ENCODE data around the gene KCNK10.

Gene KCNK10

DNA sequence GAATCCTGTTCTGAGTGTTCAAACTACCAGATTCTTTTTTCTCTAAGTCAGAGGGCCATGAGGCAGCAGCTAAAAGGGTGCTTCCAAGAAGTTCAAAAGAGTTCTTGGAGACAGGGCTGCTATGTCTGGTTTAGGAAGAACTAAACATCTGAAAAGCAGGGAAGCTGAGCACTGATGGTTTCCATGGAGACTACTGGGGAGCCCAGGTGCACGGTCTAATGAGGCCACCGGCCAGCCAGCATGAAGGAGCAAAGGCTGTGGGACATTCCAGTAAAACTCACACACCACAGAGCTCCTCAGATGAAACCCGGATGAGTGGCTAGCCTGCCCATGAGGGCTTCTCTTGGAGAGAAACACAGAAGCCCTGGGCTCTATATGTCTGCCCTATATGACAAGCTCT lies 97.3 kb downstream of the KCNK10 start:
- no peak for DNase-seq (ENCODE audit: low spot score)

DNA sequence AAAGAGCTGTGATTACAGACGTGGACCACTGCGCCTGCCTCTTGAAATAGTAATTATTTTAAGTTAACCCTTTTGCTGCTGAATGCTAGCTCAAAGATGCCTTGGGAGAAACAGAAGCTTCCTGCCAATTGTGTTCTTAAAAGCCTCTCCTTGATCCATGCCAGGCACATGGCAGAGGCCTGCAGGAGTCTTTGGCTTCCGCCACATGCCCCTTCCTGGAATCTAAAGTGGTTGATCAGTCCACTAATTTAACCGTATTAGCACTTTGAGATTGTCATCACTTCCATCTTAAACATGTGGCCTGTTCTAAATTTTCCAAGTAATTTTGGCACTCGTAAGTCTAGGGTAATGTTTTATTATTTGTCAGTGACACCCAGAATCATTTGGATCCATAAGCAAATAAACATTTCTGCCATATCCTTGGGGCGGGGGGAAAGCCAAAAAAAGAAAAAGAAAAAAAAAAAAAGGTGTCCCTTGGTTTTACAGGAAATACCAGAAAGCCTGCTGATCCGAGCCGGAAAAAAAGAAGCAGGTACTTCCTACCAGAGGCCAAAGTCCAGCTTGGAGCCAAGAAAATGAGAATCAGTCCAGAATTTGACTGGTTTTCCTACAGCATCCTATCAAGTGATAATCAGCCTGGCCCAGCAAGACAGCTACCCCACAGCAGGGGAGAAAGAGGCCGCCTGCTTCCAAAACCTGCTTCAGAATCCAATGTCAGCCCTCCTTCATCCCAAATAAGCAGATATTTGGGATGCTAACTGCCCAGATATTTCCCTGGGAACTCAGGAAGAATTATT lies 104.8 kb downstream of the KCNK10 start:
- no peak for DNase-seq (ENCODE audit: low spot score)

DNA sequence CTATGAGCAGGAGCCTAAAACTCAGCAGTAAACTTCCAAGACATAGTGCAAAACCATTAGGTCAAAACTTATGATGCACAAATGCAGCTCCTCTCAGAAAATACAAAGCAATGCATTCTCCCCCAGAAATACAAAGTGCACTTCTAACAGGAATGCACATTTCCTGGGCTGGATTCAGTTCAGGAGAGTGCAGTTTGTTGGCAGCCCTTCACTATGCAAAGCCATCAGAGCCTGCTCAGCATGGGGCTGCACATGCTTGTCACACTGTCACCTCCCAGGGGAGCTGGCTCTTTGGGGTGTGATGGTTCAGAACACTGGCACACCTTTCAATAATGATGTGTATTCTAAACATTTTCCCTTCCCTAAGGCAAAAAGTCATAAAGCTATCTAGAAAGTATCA lies 110.4 kb downstream of the KCNK10 start:
- DNase-seq (ENCODE audit: low spot score), result no peak

DNA sequence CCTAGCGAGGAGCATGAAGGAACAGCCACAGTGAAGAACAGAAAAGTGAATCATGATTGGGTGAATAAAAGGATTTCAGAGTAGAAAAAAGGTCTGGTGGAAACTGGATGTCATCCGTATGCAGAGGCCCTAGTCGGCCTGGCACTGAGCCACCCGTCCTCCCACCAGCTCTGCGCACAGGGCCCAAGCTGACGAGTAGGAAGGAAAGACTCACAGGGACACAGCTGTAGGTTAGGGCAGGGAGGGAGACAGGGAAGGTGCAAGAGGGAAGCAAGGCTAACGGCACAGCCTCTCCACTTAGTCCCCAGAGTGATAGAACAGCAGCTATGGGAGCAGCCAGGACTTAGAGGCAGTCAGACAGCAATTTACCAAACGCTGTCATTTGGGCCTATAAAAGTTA lies 112.6 kb downstream of the KCNK10 start:
- no peak for DNase-seq (ENCODE audit: low spot score)

DNA sequence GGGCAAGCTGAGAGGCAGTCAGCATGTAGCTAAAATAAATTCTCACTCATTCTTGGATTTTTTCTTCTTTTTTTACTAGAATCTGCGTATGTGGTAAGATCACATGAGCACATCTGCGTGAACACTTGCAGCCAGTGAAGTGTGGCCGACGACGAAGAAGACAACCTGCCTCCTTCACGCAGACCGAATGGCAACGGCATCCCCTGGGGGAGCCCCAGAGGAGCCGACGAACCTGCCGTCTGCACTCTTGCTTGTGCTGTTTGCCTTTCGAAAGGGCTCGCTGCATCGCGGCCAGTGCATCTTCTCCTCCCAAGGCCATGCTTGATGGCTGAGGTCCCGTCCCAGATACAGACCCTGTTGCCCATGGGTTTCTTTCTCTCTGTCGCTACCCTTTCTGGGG lies 113.8 kb downstream of the KCNK10 start:
- no peak for DNase-seq (ENCODE audit: low spot score)

DNA sequence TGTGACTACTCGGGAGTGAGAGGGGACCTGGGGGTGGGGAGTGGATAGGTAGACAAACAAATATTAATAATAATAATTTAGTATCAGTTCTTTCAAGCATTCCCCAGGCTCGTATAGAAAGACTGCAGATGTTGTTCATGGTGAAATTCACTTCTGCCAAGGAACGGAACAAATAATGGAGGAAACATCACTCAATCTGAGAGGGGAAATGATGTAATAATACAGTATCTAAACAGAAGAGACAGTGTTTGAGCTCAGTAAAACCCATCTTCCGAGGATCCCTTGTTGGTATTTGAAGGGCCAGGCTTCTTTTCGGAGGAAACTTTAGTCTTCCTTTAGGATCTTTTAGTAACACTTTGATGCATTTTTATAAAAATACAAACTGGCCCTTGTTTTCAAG lies 114.2 kb downstream of the KCNK10 start:
- no peak for DNase-seq (ENCODE audit: low spot score)

DNA sequence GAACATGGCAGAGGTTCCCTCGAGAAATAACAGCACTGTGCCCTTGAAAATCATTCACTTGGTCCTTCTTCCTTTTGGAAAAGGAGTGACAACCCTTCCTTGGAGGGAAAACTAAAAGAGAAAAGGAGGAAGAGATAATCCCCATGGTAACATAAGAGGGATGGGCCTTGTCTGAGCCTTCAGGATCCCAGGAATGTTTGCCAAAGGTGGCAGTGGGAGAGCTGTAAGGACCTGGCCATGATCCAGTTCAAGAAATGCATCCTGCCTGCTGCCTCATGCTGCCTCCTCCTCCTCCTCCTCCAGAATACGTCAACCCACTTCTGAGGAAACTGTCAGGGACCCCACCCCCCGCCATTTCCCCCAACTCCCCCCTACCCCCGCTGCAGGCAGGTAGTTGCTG lies 118.8 kb downstream of the KCNK10 start:
- no peak for DNase-seq (ENCODE audit: low spot score)

DNA sequence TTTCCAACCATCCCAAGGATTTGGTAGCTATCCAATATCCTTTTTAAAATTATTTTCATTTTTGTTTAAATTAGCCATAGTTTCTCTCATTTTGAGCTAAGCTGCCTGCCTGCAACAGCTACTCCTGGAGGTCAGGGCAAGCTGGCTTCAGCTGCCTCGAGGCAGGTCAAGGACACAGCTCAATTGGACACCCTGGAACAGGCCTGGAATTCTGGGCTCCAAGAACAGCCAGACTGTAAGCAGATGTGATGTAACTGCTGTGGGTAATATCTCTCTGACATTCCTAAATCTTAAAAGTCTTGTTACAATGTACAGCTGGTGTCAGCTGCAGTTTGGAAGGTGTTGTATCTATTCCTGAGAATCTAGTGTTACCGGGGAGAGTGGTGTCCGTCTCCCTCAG lies 119.8 kb downstream of the KCNK10 start:
- DNase-seq (ENCODE audit: low spot score), result no peak

DNA sequence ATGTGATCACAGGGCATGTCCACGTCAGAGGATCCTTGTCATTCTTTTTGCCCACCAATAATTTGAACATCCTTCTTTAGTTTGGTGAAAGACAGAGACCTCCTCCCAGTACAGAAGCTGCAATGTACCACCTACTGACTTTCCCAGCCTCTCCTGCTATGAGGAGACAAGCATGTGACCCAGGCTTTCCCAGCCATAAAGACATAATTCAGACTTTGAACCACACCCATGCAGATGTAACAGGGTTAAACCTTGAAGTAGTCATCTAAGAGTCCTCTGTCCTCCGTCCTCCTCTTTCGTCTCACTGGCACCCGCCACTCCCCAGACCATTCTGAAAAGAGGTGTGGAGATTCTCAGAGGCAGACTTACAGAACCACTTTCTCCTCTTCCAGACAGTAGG lies 120.8 kb downstream of the KCNK10 start:
- no peak for DNase-seq (ENCODE audit: low spot score)

DNA sequence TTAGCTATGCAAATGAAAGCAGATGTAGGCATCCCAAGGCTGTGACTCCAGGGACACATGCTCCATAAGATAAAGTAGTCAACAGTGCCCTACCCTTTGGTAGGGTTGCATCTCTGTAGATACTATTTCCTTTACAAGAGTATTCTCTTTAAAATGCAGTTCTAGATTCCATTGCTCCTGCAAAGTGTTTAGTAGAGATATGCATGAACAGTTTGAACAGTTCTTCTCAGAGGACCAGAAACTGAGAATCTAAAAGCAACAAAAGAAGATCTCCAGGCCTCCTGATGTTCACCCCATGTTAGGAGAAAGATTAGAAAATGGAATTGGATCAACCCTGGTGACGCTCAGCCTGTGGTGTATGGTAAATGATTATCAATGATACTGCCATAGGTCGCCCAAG lies 121.2 kb downstream of the KCNK10 start:
- no peak for DNase-seq (ENCODE audit: low spot score)

DNA sequence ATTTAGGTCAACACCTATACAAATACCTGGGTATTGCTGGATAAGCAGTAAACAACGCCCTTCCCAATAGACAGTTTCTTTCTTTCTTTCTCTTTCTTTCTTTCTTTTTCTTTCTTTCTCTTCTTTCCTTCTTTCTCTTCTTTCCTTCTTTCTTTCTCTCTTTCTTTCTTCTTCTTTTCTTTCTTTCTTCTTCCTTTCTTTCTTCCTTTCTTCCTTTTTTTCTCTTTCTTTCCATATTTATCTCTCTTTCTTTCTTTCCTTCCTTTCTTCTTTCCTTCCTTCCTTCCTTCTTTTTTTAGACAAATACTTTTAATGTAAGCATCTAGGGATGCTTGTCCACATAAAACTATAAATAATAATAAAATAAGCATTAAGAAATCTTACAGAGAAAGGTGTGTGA lies 123.2 kb downstream of the KCNK10 start:
- no peak for DNase-seq (ENCODE audit: low spot score)

DNA sequence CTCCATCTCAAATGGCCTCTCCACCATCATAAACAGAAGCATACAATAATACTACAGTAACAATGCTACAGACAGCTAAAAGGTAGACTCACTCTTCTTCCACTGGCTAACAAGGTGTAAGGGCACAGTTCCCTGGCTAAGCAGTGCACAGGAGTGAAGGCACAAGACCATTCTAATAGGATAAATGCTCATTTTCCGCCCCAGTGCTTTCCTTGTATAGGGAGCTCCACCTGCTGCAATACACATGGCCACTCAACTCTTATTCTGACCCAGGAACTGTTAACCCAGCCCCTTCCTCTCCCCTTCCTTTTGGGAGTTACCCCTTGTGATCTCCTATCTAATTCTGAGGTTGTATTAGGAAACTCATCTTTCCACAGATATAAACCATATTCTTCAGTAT lies 124.6 kb downstream of the KCNK10 start:
- DNase-seq (ENCODE audit: low spot score), result no peak

DNA sequence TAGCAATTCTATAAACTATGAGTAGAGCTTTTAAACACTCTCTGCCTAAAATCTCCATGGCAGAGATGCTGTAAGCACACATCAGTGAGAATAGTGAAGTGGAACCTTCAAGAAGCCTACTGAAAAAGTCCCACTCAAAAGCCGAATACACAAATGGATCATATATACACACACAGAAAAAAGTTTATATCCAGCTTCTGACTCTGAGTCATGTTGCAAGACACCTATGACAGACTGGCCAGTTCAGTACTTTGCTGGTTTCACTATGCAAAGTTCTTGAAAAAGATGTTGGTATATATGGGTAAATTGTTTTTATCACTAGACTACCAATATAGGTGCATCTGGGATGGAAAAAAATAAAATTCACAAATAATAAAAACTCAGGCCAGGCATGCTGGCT lies 126.1 kb downstream of the KCNK10 start:
- no peak for DNase-seq (ENCODE audit: low spot score)

DNA sequence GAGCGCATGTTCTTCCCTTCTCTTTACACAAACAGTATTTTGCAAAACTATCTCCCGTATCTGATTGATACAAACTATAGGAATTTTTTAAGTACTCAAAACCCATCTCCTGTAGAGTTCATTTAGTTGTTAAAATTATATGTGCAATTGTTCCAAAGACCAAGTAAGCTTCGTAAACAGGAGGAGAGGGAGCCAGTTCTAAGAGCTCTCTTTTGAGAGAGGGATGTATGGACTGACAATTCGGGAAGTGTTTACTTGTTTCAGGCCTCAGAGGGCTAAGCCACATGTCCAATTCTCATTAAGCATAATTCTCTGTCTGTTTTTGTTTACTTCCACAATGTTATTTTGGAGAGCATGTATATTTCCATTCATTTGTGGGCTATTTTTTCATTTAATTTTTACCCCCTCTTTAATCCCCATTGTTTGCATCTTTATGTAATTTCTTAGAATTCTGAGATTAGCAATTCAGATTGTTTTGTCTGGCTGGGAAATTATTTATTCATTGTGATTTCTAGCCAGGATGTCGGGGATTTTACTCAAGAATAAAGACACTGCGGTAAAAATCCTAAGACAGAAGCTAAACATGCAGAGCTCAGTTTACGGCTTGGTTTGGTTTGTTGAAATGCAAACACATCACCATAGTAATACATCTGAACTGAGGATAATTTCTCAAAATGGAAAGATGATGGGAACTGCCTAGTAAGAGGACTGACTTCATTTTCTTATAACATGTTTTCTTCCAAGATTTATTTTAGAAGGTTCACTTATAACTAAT lies 126.8 kb downstream of the KCNK10 start:
- DNase-seq (ENCODE audit: low spot score), result no peak

DNA sequence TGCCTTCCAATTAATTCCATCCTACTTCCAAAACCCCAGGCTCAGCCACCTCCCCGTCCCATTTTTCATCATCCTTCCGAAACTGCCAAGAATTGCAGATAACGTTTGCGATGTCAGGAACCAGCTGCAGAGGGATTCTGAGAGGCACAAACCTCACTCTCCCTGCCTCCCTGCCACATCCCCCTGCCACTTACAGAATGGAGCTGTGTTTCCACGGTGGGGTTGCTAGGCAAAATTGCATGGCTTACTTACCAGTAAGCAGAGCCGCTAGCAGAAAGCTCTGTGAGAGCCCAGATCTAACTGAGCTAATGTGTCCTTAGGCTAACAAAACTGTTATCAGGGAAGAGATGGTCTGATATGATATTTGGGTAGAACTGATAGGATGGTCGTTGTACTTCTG lies 127.4 kb downstream of the KCNK10 start:
- no peak for DNase-seq (ENCODE audit: low spot score)

DNA sequence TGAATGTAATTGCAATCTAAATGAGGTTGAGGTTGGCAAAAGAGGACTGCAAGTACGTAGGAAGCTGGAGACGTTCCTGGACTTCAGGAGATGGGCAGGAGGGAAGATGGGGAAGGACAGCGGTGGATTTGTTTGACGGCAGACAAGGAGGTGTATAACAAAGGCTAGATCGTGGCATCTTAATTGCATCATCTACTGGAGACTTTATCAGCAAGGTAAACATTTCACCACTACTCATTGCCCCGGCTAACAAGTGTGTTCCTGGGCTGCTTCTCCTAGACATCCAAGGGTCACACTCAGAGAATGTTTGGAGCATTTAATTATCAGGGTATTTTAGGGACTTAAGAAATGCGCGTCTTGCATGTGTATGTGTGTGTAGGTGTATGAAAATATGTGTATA lies 128.5 kb downstream of the KCNK10 start:
- DNase-seq (ENCODE audit: low spot score), result no peak

DNA sequence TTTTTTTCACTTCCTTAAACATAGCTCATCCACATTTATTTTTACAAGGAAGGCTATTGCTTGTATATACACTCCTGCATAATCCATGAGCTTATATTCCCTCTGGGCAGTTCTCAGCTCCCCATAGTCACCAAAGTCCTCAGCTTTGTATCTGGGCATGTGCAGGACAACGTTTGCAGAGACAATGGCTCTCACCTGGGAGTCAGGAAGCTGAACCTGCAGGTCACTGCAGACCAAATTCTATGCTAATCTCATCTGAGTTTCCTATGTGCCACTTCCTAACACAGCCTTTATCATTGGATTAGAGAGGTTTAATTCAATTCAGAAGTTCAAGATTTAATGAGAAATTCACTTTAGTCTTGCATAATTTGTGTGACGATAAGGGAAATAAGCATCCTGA lies 131.5 kb downstream of the KCNK10 start:
- no peak for DNase-seq (ENCODE audit: low spot score)

DNA sequence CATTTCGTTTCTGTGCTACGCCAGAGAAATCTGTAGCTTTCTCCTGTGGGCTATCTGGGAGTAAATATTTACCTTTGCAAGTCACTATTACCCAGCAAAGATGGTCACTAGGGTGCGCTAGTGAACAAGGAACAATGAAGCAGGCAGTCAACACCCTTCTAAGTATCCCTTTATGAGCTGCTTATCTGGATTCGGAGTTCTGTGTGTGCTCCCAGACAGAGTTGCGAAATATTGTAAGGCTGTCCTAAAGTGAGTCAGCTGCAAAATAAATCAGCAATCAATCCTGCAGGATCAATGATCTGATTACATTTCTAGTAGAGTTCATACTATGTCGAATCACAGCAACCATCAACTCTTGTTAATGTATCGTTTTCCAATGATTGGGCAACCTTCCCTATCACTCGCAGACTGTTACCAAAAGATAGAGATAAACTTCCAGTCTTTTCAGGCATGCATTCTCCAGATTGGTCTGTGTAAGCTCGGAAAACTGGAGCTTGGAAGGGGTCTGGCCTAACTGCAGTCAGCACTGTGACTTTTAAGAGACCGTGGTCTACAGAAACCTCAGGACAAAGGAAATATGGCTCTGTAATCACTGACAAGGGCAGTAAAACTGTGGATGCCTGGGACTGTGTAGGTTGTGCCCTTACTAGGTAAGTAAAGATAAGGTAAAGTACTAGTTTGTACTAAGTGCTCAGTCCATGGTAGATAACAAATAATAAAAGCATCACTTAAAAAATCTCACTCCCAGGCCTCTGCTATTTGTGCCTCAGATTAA lies 133.5 kb downstream of the KCNK10 start:
- peak; percentile 84 for DNase-seq (ENCODE audit: low spot score)

DNA sequence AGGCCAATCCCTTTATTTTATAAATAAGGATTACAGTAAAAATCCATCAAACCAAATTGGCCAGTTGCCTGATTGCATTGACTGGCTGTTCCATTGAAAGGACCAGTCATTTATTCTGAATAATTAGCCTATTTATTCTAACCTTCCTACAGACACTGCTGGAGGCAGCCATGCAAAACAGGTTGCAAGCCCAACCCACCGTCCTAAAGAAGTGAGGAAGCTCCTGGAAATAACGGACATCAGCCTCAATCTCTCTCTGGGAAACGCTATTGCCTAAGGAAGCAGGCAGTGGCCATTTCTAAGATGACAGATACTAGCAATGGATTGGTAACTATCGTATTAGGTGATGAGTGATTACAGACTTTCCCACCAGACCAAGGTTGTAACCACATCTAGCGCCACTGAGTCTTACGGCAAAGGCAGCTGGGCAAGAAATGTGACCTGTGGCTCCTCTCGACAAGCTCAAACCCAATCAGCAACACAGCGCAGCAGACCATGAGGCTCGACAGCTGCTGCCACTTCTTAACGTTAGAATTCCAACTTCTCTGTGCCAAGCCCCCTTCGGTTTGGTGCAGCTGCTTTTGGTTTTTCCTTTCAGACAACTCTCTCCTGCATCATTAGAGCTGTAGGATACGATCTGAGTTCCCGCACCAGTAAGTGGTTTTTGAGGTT lies 134.2 kb downstream of the KCNK10 start:
- DNase-seq (ENCODE audit: low spot score), result no peak

DNA sequence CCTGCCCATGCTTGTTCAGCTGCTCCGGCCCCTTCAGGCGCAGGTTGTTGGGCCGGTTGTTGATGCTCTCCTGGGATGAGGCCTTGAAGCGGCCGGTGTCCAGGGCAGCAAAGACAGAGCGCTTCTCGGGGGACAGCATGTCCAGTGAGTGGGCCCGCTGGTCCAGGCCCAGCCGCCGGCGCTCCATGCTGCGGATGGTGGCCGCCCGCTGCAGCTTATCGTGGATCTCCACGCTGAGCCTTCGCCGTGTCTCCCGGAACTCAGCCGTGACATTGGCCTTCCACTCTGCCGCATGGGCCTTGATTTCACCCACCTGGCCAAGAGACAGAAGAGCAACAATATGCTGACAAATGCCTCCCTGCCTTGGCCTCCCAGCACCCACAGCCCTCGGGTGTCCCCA lies 137.2 kb downstream of the KCNK10 start:
- no peak for DNase-seq (ENCODE audit: low spot score)

DNA sequence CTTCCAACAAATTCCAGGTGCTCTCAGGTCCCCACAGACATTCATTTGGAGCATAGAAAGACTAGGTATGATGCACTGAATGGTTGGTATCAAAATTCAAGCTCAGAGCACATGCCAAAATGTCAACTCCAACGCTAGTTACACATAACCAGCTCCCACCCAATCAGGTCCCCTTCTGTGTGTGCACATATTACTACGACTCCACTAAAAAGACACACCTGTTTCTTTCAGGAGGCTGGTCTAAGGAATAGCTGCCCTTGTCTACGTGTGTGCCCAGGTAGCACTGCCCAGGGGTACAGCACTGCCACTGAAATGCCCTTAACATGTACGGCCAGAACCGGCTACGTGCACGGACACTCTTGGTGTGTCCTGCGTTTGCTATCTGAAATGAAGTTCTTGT lies 138.1 kb downstream of the KCNK10 start:
- no peak for DNase-seq (ENCODE audit: low spot score)

DNA sequence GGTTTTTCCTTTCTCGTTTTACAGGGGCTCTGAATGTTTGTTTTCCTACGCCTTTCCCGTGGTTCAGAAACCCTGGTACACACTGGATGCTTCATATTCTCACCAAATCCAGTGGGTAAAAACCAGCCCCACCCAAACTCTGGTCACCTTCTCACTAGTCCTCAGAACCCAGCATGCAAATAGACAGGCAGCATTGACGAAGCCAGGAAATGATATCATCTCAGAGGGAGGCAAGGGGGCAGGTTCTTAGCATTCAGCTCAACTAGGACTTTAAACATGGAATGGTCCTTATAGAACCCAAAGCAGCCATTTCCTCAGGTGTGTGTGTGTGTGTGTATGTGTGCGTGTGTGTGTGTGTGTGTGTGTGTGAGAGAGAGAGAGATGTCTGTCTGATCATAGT lies 142.0 kb downstream of the KCNK10 start:
- DNase-seq (ENCODE audit: low spot score), result no peak
